ENCODE data around the gene ASMTL.
"Not testable (repeated sequence)": the region's sequence is repeated elsewhere in the genome, so short reads cannot be mapped to it uniquely, and the experiment has no call there.

Gene ASMTL

DNA sequence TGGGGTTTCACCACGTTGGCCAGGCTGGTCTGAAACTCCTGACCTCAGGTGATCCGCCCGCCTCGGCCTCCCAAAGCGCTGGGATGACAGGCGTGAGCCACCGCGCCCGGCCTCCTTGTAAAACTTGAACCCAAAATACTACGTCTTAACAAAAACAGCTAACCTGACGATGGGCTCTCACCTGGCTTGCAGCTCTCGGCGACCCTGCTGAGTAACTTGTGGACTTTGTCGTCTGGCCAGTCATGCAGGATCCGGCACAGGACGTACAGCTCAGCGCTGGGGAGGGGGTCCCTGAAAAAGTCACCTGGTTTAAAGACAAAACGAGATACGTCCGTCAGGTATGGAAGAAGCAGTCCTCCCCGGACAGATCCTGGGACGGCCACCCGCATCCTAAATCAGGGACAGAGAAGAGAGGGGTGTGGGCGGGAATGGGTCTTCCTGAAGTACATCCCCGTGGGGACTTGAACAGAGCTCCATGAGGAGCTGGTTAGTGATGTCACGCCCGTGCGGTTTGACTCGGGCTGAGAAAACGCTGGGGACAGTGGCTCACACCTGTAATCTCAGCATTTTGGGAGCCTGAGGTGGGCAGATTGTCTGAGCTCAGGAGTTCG lies 40.1 kb downstream of the ASMTL start (continued):
- TF ChIP-seq, protein P1, sequence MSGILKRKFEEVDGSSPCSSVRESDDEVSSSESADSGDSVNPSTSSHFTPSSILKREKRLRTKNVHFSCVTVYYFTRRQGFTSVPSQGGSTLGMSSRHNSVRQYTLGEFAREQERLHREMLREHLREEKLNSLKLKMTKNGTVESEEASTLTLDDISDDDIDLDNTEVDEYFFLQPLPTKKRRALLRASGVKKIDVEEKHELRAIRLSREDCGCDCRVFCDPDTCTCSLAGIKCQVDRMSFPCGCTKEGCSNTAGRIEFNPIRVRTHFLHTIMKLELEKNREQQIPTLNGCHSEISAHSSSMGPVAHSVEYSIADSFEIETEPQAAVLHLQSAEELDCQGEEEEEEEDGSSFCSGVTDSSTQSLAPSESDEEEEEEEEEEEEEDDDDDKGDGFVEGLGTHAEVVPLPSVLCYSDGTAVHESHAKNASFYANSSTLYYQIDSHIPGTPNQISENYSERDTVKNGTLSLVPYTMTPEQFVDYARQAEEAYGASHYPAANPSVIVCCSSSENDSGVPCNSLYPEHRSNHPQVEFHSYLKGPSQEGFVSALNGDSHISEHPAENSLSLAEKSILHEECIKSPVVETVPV (CRISPR knock-in tag; IDR thresholded peaks at IDR 0.05), result no peak
- TF ChIP-seq ZFP3 (CRISPR knock-in tag; IDR thresholded peaks at IDR 0.05), result no peak
- TF ChIP-seq TSHZ2 (CRISPR knock-in tag; IDR thresholded peaks at IDR 0.05), result no peak
- no peak for TF ChIP-seq PPARA (CRISPR knock-in tag; IDR thresholded peaks at IDR 0.05; ENCODE audit: borderline replicate concordance)
- TF ChIP-seq ZNF8 (CRISPR knock-in tag; IDR thresholded peaks at IDR 0.05), result no peak
- no peak for TF ChIP-seq ZNF565 (CRISPR knock-in tag; conservative IDR thresholded peaks at IDR 0.05; ENCODE audit: low read depth)
- TF ChIP-seq ARNTL (CRISPR knock-in tag; IDR thresholded peaks at IDR 0.05; ENCODE audit: borderline replicate concordance, low read depth), result no peak
- no peak for TF ChIP-seq OSR1 (CRISPR knock-in tag; IDR thresholded peaks at IDR 0.05)
- no peak for TF ChIP-seq TCF4 (CRISPR knock-in tag; IDR thresholded peaks at IDR 0.05; ENCODE audit: borderline replicate concordance)
- TF ChIP-seq ZNF70 (CRISPR knock-in tag; IDR thresholded peaks at IDR 0.05), result no peak
- TF ChIP-seq ZFP30 (CRISPR knock-in tag; IDR thresholded peaks at IDR 0.05), result no peak
- no peak for TF ChIP-seq SNAI2 (CRISPR knock-in tag; IDR thresholded peaks at IDR 0.05)

DNA sequence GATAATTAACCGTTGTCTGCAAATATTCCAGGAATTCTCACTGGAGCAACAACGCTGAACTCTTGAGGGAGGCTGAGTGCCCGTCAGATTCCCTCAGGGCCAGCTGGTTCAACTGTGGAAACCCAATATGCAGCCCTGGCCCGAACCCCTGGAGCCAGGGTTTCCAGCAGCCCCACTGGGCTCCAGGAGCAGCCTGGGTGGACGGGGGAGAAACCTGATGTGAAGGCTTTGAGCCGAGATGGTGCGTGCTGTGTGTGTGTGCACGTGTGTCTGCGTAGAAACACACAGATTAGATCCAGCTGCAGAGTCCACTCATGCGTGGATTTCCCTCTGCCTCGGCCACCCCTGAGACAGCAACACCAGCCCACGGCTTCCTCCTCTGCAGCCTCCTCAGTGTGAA lies 41.4 kb downstream of the ASMTL start:
- no peak for TF ChIP-seq SNAI2 (CRISPR knock-in tag; IDR thresholded peaks at IDR 0.05)
- no peak for TF ChIP-seq TSHZ2 (CRISPR knock-in tag; IDR thresholded peaks at IDR 0.05)
- TF ChIP-seq GLIS3 (CRISPR knock-in tag; IDR thresholded peaks at IDR 0.05), result no peak
- TF ChIP-seq BACH2 (CRISPR knock-in tag; IDR thresholded peaks at IDR 0.05; ENCODE audit: borderline replicate concordance), result no peak
- TF ChIP-seq ZFP3 (CRISPR knock-in tag; IDR thresholded peaks at IDR 0.05), result no peak
- no peak for TF ChIP-seq PPARA (CRISPR knock-in tag; IDR thresholded peaks at IDR 0.05; ENCODE audit: borderline replicate concordance)
- no peak for TF ChIP-seq ZFP30 (CRISPR knock-in tag; IDR thresholded peaks at IDR 0.05)
- no peak for TF ChIP-seq ARNTL (CRISPR knock-in tag; IDR thresholded peaks at IDR 0.05; ENCODE audit: borderline replicate concordance, low read depth)
- no peak for TF ChIP-seq CSDC2 (CRISPR knock-in tag; IDR thresholded peaks at IDR 0.05)
- no peak for TF ChIP-seq ZC3H10 (CRISPR knock-in tag; IDR thresholded peaks at IDR 0.05)
- TF ChIP-seq ZNF70 (CRISPR knock-in tag; IDR thresholded peaks at IDR 0.05), result no peak
- no peak for TF ChIP-seq OSR1 (CRISPR knock-in tag; IDR thresholded peaks at IDR 0.05)
- no peak; the same call in 2 of the 3 replicates for ATAC-seq

DNA sequence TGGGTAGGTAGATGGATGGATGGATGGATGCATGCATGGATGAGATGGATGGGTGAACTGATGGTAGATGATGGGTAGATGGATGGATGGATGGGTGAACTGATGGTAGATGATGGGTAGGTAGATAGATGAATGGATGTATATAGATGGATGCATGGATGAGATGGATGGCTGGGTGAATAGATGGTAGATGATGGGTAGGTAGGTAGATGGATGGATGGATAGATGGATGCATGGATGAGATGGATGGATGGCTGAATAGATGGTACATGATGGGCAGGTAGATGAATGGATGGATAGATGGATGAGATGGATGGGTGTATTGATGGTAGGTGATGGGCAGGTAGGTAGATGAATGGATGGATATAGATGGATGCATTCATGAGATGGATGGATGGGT lies 45.7 kb downstream of the ASMTL start:
- ATAC-seq, result no peak
- no peak for TF ChIP-seq TOX (CRISPR knock-in tag; IDR thresholded peaks at IDR 0.05; ENCODE audit: borderline replicate concordance)
- no peak for TF ChIP-seq ZNF70 (CRISPR knock-in tag; IDR thresholded peaks at IDR 0.05)

DNA sequence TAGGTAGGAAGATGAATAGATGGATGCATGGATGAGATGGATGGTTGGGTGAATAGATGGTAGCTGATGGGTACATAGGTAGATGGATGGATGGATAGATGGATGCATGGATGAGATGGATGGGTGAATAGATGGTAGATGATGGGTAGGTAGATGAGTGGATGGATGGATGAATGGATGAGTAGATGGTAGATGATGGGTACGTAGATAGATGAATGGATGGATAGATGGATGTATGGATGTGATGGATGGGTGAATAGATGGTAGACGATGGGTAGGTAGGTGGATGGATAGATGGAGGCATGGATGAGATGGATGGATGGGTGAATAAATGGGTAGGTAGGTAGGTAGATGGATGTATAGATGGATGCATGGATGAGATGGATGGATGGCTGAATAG lies 46.9 kb downstream of the ASMTL start:
- not testable (repeated sequence) for ATAC-seq

- not testable (repeated sequence) for ATAC-seq
Measured at GRCh38 chrX:1403867-1404266, 48.8 kb downstream of the ASMTL start.

DNA sequence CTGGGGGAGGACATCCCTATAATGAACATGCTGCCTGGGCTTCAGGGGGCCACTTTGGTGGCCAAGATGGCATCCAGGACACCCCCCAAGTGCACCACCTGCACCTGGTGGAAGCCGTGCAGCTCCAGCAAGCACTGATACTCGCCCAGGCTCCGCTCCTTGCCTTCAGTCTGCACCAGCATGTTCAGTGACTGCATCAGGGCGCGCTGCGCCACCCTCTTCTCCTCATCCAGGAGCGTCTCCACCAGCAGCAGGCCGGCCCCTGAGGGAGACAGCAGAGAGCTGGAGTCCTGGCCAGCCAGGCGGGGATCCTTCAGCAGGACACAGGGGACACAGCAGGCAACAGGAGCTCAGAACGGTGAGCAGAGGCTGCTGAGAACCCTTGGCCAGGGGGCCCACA lies 49.5 kb downstream of the ASMTL start:
- no peak for ATAC-seq
- no peak for TF ChIP-seq BACH2 (CRISPR knock-in tag; IDR thresholded peaks at IDR 0.05; ENCODE audit: borderline replicate concordance)
- no peak for TF ChIP-seq SNAI2 (CRISPR knock-in tag; IDR thresholded peaks at IDR 0.05)
- no peak for TF ChIP-seq CSDC2 (CRISPR knock-in tag; IDR thresholded peaks at IDR 0.05)
- TF ChIP-seq, protein P2, sequence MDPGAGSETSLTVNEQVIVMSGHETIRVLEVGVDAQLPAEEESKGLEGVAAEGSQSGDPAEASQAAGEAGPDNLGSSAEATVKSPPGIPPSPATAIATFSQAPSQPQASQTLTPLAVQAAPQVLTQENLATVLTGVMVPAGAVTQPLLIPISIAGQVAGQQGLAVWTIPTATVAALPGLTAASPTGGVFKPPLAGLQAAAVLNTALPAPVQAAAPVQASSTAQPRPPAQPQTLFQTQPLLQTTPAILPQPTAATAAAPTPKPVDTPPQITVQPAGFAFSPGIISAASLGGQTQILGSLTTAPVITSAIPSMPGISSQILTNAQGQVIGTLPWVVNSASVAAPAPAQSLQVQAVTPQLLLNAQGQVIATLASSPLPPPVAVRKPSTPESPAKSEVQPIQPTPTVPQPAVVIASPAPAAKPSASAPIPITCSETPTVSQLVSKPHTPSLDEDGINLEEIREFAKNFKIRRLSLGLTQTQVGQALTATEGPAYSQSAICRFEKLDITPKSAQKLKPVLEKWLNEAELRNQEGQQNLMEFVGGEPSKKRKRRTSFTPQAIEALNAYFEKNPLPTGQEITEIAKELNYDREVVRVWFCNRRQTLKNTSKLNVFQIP (CRISPR knock-in tag; IDR thresholded peaks at IDR 0.05; ENCODE audit: borderline replicate concordance, low read depth), result no peak
- TF ChIP-seq ZFP30 (CRISPR knock-in tag; IDR thresholded peaks at IDR 0.05), result no peak
- no peak for TF ChIP-seq ZC3H10 (CRISPR knock-in tag; IDR thresholded peaks at IDR 0.05)
- TF ChIP-seq TSHZ2 (CRISPR knock-in tag; IDR thresholded peaks at IDR 0.05), result no peak
- TF ChIP-seq ZNF565 (CRISPR knock-in tag; conservative IDR thresholded peaks at IDR 0.05; ENCODE audit: low read depth), result no peak
- no peak for TF ChIP-seq GLIS3 (CRISPR knock-in tag; IDR thresholded peaks at IDR 0.05)
- no peak for TF ChIP-seq ZNF70 (CRISPR knock-in tag; IDR thresholded peaks at IDR 0.05)
- TF ChIP-seq TOX (CRISPR knock-in tag; IDR thresholded peaks at IDR 0.05; ENCODE audit: borderline replicate concordance), result no peak
- no peak for TF ChIP-seq ARNTL (CRISPR knock-in tag; IDR thresholded peaks at IDR 0.05; ENCODE audit: borderline replicate concordance, low read depth)
- TF ChIP-seq OSR1 (CRISPR knock-in tag; IDR thresholded peaks at IDR 0.05), result no peak
- TF ChIP-seq TCF4 (CRISPR knock-in tag; IDR thresholded peaks at IDR 0.05; ENCODE audit: borderline replicate concordance), result no peak
